ENCODE data around the gene BSN. TPM values are rescaled to one million over a fixed set of nuclear protein-coding genes. Genes with fewer than 3 reads are reported as not detected.

The BSN gene
- total and polyA plus RNA-seq, 8 donors = 0.26 to 1.1 (median 0.84) TPM

DNA sequence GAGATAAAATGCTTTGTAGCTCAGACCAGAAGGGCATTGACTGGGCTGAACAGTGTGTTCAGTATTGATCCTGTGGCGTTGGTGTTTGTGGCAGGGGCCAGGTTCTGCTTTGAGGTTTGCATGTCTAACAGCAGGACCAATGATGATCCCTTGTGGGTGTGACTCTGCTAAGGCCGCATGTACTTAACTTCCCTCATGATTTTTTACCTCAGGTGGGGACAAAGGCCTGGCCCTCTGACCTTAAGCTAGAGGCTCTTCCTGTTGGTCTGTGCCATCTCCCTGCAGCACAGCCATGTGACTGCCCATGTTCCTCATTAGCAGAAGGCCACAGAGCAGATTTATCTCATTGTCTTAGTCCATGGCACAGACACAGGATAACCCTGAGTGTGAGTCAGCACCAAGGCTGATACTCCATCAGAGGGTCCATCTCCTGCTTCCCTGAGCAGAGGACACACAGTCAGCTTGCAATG is 34.3 kb upstream of the BSN start:
- DNase-seq (no peak), ATAC-seq (peak; percentile 43)
- Histone ChIP-seq H3K4me1 (peaks cover 0 to 8% of the 10 kb centered on the region in 2 donors), H3K4me3 (no peak overlapping the region), H3K36me3 (peaks cover 0 to 29% of the 10 kb centered on the region in 2 donors), H3K9me3 (no peaks in the 10 kb centered on the region), H3K27ac (no peak overlapping the region), H3K27me3 (no peaks in the 10 kb centered on the region)
- intact Hi-C loops (cut with DNase I) = no loop called here
- TF ChIP-seq, protein P1, sequence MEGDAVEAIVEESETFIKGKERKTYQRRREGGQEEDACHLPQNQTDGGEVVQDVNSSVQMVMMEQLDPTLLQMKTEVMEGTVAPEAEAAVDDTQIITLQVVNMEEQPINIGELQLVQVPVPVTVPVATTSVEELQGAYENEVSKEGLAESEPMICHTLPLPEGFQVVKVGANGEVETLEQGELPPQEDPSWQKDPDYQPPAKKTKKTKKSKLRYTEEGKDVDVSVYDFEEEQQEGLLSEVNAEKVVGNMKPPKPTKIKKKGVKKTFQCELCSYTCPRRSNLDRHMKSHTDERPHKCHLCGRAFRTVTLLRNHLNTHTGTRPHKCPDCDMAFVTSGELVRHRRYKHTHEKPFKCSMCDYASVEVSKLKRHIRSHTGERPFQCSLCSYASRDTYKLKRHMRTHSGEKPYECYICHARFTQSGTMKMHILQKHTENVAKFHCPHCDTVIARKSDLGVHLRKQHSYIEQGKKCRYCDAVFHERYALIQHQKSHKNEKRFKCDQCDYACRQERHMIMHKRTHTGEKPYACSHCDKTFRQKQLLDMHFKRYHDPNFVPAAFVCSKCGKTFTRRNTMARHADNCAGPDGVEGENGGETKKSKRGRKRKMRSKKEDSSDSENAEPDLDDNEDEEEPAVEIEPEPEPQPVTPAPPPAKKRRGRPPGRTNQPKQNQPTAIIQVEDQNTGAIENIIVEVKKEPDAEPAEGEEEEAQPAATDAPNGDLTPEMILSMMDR (IDR thresholded peaks at IDR 0.05) = no peak

DNA sequence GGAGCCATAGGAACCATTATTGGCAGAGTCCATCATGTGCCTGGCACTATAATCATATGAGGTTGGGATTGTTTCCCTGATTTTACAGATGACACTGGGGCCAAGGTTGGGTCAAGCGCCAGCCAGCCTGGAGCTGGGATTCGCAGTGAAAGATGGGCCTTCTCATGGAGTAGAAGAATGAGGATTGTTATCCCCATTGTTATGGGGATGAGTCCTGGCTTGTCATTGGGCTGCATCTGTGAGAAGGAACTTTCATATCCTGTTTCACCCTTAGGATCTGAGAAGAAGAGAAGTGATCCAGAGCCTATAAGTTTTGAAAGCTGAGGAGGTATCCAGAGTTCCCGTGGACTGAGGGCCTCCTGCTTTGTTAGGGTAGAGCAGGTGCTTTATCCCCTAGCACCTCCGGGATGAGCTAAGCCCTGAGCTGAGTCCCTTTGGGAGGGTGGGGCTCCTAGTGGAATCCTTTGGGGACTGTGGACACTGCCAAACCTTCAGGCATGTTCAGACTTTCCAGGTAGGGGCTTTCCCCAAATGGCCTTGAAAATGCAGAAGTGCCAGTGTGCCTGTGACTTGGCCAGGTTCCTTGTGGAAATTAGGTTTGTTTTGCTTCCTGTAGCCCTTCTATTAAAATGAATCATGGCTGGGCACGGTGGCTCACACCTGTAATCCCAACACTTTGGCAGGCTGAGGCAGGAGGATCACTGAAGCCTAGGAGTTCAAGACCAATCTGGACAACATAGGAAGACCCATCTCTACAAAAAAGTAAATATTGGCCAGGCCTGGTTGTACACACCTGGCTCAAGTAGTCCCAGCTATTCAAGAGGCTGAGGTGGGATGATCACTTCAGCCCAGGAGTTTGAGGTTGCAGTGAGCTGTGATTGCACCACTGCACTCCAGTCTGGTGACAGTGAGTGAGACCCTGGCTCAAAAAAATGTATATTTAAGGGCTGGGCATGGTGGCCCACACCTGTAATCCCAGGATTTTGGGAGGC is 30.2 kb upstream of the BSN start:
- peak; percentile 60 for ATAC-seq
- Histone ChIP-seq H3K4me1 (peaks cover 0 to 8% of the 10 kb centered on the region in 2 donors), H3K9me3 (no peaks in the 10 kb centered on the region), H3K36me3 (peaks cover 0 to 10% of the 10 kb centered on the region in 2 donors), H3K27me3 (no peaks in the 10 kb centered on the region), H3K4me3 (no peak overlapping the region), H3K27ac (no peak overlapping the region)
- no peak for DNase-seq
- TF ChIP-seq, protein P1 (IDR thresholded peaks at IDR 0.05) = no peak
- intact Hi-C loops (cut with DNase I) = no loop called here

DNA sequence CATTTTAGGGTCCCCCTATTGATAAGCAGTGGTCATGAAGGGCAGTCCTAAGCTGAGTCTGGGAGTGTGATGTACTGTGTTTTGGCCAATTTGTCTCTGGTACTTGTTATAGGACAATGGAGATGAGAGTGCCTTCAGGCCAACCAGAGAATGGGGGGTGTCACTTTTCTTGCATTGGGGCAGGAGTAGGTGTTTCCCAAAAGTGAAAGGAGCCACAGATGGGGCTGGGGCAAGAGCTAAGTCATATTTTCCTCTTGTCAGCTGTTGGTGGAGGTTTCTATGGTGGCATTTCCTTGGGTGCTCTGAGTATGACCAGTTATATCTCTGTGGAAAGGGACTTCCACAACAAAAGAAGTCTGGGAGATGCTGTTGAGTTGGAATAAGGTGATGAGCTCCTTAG is 24.7 kb upstream of the BSN start:
- H3K4me3 ChIP-seq = no peak overlapping the region
- intact Hi-C loops (cut with DNase I) = no loop called here
- no peaks in the 10 kb centered on the region for H3K4me1 ChIP-seq
- H3K27me3 ChIP-seq = no peaks in the 10 kb centered on the region
- H3K9me3 ChIP-seq = no peaks in the 10 kb centered on the region
- H3K27ac ChIP-seq = no peak overlapping the region
- TF ChIP-seq, protein P1 (IDR thresholded peaks at IDR 0.05) = no peak
- H3K36me3 ChIP-seq = peaks cover 0 to 43% of the 10 kb centered on the region in 2 donors
- ATAC-seq (no peak), DNase-seq (no peak)

DNA sequence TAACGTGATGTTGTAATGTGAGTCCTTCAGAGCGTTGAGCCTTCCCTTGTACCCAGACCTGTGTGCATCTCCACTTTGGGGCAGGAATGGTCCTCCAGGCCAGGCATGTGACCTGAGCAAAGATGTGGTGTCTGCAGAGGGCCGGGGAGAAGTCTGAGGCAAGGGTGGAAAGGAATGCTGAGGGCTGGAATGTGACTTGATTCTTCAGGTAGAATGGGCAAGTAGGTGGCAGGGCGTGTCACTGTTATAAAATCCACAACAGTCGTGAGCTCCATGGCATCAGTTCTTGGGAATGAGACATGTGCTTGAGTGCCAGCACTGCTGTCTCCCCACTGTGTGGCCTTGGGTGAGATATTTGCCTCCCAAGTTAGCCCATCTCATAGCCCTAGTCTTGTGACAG is 24.0 kb upstream of the BSN start:
- Histone ChIP-seq H3K9me3 (no peaks in the 10 kb centered on the region), H3K4me3 (no peak overlapping the region), H3K27ac (no peak overlapping the region), H3K27me3 (no peaks in the 10 kb centered on the region), H3K36me3 (peaks cover 0 to 36% of the 10 kb centered on the region in 2 donors), H3K4me1 (no peaks in the 10 kb centered on the region)
- DNase-seq (no peak), ATAC-seq (peak; percentile 77)
- intact Hi-C loops (cut with DNase I) = no loop called here
- TF ChIP-seq, protein P1 (IDR thresholded peaks at IDR 0.05) = no peak

DNA sequence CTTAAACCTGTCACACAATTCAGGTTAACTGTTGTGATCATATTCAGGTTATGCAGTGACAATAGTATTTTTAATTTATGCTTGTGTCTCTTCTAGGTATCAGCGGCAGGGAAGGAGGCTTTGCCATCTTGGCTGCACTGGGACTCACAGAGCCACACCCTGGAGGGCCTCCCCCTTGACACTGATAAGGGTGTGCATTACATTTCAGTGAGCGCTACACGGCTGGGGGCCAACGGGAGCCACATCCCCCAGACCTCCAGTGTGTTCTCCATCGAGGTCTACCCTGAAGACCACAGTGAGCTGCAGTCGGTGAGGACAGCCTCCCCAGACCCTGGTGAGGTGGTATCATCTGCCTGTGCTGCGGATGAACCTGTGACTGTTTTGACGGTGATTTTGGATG is 23.6 kb upstream of the BSN start:
- Histone ChIP-seq H3K27me3 (no peaks in the 10 kb centered on the region), H3K27ac (no peak overlapping the region), H3K4me3 (no peak overlapping the region), H3K4me1 (no peaks in the 10 kb centered on the region), H3K36me3 (peaks cover 0 to 36% of the 10 kb centered on the region in 2 donors), H3K9me3 (no peaks in the 10 kb centered on the region)
- TF ChIP-seq, protein P1 (IDR thresholded peaks at IDR 0.05) = no peak
- DNase-seq = no peak
- ATAC-seq = no peak
- intact Hi-C loops (cut with DNase I) = no loop called here
